IPS-18c (cell line): Measurements from ENCODE around the gene PXMP2.

ENCODE experiments used
- H3K4me3 ChIP-seq: 2 replicates; pipeline ENCODE4 v1.7.0; 2013; ENCODE audit warnings: low read depth, mild to moderate bottlenecking, low read length, moderate library complexity; ENCODE audit not compliant: insufficient read depth
- H3K9me3 ChIP-seq: one replicate; pipeline ENCODE4 v1.6.1; 2013; ENCODE audit warnings: mild to moderate bottlenecking, low read length, moderate library complexity; ENCODE audit not compliant: control insufficient read depth, insufficient read depth

Gene PXMP2

DNA sequence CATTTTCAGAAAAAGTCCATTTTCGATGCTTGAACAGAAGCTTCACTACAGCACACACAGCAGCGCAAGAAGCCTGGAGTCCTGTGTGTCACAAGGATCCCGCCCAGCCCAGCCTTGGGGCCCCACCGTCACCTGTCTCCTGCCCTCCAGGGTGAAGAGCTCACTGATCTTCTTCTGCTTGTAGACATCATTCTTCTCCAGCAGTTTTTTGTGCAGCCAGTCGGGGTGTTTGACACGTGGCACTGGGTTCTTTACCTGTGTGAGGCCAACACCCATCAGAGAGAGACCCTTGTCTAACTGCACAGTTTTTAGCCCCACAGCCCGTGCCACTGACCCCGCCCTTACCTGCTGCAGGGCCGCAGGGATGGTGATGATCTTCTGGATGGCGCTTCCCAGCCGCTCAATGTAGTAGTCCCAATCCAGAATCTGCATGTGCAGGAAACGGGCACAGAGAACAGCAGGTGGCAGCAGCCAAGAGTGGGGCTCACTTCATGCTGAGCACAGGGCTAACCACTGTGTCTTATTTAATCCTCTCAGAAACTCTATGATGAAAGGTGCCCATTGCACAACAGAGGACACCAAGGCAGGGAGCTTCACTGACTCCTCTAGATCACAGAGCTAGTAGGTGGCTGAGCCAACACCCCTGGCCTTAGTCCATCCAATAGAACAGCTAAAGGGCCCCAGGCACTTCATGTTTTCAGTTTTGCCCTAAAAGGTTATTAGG, 30.2 kb upstream of the PXMP2 start:
- no peaks in the 10 kb centered on the region for H3K9me3 ChIP-seq
- H3K4me3 ChIP-seq, result no peak overlapping the region

DNA sequence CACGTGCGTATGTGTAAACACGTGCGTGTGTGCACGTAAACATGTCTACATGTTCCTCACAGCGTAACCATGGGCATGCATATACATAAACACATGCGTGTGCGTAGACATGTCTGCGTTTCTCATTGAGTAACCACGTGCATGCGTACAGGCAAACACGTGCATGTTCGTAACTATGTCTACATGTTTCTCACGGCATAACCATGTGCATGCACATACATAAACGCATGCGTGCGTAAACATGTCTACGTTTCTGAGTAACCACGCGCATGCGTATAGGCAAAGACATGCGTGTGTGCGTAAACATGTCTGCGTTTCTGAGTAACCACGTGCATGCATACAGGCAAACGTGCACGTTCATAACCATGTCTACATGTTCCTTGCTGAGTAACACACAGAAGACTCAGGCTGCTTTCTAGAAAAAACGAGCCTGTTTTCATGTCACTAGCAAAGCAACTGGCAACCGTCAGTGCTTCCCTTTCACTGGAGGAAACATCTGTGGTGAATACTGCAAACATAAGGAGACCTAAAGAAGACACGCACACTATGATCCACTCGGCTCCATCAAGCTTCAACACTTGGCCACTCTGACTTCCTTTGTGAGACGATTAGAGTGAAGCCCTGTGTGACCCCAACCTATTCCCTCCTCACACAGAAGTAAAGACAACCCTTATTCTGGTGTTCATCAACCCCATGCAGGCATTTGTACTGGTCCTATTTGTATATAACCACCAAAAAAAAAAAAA, 29.1 kb upstream of the PXMP2 start:
- no peak overlapping the region for H3K4me3 ChIP-seq

DNA sequence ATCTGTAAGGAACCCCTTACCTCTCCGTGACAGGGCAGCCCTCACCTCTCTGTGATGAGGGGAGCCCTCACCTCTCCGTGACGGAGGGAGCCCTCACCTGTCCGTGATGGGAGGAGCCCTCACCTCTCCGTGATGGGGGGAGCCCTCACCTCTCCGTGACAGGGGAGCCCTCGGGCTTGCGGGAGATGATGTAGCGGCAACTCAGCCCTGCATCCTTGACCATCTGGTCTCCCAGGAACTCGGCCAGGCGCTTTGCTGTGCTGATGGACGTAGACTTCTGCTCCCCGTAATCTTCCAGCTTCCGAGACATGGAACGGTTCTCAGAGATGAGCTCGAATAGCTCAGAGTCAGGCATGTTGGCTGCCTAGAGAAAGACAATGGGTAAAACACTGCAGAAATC, 28.2 kb upstream of the PXMP2 start:
- H3K9me3 ChIP-seq, result no peaks in the 10 kb centered on the region
- H3K4me3 ChIP-seq, result no peak overlapping the region

More for the DNA sequence above, 29.1 kb upstream of the PXMP2 start:
- no peaks in the 10 kb centered on the region for H3K9me3 ChIP-seq

DNA sequence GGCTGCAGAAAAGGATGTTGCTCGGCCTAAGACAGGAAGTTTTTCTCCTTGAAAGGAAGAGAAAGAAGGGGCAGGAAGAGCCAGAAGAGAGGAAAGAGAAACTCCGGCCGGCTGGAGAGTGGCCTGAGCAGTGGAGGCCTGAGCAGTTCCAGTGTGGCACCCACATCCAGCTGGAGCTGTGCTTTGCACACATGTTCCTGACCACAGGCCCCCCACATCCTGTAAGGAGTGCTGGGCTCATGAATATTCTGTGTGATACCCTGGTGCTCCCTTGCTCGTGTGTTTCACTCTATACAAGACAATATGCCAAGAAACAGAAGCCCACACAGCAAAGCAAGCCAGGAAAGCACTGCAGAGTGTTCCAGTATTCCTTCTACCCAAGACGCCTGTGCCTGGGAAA, 27.3 kb upstream of the PXMP2 start:
- Histone ChIP-seq H3K4me3 (no peak overlapping the region), H3K9me3 (no peaks in the 10 kb centered on the region)

DNA sequence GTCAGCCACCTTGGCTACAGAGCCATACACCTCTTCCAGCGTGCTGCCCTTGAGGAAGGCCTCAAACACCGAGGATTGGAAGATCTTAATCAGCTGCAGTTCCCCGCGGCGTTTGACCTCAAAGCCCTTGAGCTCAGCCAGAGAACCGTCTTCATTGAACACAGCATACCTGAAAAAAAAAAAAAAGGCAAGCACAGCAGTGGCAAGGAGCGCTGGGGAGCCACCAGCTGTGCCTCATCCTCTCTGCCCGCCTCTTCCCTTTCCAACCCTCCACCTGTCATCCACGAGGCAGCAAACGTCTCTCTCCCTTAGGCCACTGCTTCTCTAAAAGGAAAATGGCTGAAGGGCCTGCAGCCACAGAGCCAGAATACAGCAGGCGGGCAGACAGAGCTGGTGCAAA, 26.4 kb upstream of the PXMP2 start:
- Histone ChIP-seq H3K9me3 (no peaks in the 10 kb centered on the region), H3K4me3 (no peak overlapping the region)

DNA sequence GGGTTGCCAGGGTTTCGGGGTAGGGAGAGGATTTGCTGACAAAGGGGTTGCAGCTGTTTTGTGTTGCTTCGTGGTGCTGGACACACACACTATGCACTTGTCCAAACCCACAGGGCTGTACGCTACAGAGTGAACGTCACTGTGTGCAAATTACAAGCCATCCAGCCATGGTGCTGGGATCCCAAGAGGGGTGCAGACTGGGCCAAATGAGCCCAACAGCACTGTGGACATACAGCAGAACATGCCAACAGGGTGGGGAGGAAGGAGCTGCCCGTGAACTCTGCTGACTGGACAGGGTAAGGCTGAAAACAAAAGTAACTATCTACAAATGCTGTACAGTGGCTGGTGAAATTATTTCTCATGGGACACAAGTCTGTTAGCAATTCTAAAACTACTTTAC, 25.4 kb upstream of the PXMP2 start:
- Histone ChIP-seq H3K4me3 (no peak overlapping the region), H3K9me3 (no peaks in the 10 kb centered on the region)

DNA sequence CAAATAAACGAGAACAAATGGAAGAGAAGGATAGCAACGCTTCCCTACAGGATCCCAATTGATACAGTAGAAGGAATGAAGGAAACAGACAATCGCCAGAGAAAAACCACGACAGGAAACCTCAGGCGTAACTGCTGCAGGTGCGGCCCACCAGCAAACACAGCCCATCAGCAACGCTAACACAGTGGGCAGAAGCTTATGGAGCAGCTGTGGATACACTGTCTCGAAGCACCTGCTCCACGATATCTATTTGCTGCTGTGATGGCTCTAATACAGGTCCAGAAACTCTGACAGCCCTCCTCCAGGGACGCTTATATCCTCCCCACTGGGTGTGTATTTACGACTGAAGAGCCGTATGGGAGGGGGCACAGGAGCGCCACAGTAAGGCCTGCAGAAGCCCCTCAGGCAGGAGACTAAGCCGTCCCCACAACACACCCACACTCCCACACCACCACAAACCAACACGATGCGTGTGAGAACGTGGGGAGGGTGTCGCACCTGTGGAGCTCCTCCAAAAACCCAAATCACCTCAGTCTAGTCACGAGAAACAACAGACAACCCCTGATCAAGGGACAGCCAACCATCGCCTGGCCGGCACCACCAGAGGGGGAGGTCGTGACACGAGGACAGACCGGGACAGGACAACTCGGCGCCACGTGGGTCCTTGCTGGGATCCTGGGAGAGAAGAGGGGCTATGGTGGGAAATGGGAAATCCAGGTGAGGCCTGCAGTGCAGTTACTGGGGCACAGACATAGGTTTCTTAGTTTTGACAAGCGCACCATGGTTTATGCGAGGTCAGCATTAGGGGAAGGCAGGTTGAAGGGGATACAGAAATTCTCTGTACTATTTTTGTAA, 24.3 kb upstream of the PXMP2 start:
- Histone ChIP-seq H3K4me3 (no peak overlapping the region), H3K9me3 (no peaks in the 10 kb centered on the region)

DNA sequence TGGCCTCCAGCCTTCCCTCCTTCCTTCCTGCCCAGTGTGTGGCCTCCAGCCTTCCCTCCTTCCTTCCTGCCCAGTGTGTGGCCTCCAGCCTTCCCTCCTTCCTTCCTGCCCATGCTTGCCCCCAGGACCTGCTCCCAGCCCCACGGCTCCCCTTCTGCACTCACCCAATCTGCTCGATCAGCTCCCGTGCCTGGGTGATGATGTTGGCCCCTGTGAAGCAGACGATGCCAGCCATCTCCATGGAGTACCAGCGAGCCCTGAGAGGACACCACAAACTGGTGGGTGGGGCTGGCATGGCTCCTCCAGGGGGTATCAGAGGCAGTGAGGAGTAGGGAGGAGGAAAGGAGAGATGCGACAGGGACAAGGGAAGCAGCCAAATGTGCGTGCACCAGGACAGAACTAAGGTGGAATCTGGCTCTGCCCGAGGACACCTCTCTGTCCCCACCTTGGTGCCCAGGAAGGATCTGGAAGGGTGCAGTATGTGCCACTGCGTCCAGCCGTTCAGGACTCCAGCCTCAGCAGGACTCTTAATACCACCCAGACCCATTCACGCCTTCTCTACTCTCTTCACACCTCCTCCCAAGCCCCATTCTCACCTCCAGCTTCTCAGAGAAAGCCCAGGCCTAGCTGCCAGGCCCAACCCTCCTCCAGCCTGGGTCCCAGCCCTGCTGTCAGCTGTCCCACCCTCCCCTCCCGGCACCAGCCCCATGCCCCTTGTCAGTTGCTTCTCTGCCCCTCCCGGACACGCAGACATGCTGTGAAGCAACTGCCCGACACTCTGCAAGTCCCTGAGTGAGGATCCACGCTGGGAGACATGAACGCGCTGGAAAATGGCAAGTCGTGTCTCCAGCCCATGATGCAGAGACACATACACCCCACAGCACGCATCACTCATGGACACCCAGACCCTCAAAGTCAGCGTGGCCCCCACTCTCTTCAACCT, 22.9 kb upstream of the PXMP2 start:
- no peaks in the 10 kb centered on the region for H3K9me3 ChIP-seq
- no peak overlapping the region for H3K4me3 ChIP-seq

DNA sequence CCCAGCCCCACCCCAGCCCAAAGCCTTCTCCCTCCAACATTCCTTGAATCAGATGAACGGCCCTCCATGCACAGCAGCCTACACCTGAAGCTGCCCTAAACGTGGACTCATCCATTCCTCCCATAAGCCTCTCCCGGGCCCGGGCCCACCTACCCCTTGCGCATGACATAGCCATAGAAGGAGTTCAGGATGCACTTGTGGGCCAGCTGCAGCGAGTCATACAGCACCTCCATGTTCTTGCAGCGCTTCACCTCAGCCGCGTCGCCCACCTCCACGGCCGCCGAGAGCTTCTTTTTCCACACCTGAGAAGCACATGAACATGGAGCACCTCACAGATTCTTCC, 22.3 kb upstream of the PXMP2 start:
- H3K9me3 ChIP-seq, result no peaks in the 10 kb centered on the region
- H3K4me3 ChIP-seq, result no peak overlapping the region

DNA sequence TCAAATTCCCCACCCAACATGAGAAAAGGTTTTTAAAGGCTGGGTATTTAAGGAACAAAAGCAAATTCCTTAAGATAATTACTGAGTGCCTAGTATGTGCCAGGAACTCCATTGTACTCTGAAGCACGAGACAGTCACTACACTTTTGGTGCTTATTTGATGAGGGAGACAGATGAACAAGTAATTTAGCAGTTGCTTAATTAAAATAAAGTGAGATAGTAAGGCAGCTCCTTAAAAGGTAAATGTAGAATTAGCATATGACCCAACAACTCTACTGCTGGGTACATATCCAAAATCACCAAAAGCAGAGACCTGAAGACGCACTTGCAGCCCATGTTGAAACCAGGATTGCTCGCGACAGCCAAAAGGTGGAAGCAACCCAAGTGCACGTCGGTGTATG, 21.6 kb upstream of the PXMP2 start:
- Histone ChIP-seq H3K4me3 (no peak overlapping the region), H3K9me3 (no peaks in the 10 kb centered on the region)

DNA sequence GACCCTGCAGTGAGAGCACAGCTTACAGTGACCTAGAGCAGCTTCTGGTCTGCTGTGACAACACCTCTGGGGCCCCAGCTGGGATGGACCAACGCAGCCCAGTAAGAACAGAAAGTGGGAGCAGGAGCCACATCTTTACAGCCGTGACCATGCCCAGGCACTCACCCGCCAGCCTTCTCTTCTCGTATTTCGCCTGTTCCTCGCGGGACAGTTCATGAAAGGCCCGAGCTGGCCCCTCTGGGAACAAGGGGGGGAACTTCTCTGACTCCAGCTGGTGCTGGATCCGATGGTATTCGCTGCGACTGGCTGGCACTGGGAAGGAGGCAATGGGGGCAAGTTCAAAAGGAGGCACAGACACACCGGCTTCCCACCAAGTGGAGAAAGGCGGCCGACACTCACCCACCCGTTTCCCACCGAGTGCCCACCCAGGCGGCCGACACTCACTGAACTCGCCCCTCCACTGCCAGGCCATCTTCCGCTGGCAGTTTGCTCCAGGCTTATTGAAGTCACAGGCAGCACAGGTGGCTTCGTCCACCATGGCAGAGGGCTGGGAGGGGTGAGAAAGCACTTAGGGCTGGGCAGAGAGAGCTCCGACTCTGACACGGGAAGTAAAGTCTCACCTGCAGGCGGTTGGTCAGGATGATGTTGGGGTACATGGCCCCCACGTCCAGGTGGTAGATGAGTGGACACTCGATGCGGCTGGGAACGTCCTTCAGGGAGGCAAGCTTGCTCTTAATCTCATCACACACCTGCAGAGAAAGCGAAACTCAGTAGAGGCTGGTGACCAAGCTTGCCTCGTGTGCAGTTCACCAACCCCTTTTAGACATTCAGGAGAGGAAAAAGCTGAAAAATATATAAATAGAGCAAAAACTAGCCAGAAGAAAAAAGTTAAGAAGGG, 18.9 kb upstream of the PXMP2 start:
- no peak overlapping the region for H3K4me3 ChIP-seq
- no peaks in the 10 kb centered on the region for H3K9me3 ChIP-seq

DNA sequence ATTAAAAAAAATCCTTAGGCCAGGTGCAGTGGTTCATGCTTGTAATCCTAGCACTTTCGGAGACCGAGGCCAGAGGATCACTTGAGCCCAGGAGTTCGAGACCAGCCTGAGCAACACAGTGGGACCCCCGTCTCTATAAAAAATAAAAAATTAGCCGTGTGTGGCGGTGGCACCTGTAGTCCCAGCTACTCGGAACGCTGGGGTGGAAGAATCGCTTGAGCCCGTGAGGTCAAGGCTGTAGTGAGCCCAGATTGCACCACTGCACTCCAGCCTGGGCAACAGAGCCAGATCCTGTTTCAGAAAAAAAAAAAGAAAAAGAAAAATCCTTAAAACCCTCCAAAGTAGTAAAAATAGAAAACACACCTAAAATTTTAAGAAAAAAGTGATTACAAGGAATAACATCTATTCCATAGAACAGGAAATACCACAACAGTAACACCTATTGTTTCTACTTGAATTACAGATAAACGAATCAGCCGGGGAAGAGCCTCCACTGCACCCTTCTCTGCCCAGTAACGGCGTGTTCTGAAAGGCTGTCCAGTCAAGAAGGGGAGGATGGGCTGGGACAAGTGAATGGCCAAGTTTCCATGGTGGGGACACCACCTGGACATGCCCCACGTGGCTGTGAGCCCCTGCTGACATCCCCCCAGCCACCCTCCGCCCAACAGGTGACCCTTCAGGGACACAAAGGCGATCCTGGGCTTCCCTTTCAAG, 18.1 kb upstream of the PXMP2 start:
- Histone ChIP-seq H3K4me3 (no peak overlapping the region), H3K9me3 (no peaks in the 10 kb centered on the region)

DNA sequence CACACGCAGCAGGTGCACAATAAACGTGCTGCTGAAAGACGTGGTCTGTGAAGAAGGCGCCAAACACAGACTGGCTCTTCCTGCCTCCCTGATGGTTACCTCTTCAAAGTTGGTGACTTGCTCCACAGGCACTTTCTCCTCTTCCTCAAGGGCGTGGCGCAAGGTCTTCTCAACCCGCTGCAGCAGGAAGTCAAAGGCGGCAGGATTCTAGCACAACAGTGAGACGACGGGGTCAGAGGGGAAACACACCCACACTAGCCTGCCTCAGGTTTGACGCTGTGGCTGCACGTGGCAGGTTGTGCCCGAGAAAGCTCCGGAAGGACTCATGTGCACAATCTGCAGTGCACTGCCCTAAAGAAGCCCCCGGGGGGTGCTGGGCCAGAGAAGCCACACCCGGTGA, 15.3 kb upstream of the PXMP2 start:
- H3K4me3 ChIP-seq, result no peak overlapping the region
- no peaks in the 10 kb centered on the region for H3K9me3 ChIP-seq

DNA sequence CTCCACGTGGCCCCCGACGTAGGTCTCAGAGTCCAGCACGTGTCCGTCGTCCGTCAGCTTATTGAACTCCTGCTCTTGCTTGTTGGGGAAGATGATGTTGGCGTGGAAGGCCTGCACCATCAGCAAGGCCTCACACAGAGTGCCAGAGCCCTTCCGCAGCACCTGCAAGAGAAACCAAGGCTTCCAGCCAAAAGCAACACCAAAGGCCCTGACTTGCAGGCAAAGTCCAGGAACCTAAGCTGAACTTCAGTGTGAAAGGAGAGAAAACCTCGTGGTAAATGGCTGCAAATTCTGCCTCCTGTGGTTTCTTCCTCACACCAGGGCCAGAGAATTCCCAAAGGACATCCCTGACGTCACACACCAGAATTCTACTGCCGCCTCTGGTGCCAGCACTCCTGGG, 14.7 kb upstream of the PXMP2 start:
- Histone ChIP-seq H3K9me3 (no peaks in the 10 kb centered on the region), H3K4me3 (no peak overlapping the region)

DNA sequence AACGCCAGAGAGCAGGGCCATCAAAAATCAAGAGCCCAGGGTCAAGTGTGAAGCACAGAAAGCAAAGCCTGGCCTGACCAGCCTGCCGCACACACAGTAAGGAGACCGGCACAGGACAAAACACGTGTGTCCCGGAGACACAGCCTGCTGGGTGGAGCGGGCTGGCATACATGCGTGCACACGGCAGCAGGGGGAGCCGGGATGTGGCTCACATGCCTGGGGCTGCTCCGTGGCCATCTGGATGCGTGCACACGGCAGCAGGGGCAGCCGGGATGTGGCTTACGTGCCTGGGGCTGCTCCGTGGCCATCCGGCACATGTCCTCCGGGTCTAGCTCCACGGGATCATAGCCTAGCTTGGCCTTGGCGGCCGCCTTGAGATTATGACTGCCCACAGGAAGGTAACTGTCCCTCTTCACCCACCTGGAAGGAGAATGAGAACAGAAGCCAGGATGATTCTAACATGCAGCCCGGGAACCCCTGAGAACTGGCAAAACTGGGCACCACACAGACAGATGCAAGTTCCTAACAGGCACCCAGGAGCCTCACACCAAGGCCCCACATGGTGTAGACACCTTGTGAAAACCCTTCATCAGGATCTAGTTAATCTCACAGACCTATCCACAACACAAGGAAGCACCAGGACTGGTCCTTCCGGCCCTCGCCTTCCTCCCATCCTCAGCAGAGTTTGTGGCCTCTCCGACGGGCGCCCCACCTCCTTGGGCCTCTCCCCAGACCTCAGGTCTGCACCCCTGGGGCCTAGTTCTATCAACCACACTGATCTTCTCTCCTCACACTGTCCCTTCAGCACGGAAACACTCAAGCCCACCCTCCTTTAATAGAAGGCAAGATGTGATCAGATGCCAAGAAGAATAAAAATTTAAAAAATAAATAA, 13.9 kb upstream of the PXMP2 start:
- Histone ChIP-seq H3K9me3 (no peaks in the 10 kb centered on the region), H3K4me3 (no peak overlapping the region)
